ENCODE results near the gene DENND6A.
"Not testable (repeated sequence)": the region's sequence is repeated elsewhere in the genome, so short reads cannot be mapped to it uniquely, and the experiment has no call there.

The DENND6A gene

DNA sequence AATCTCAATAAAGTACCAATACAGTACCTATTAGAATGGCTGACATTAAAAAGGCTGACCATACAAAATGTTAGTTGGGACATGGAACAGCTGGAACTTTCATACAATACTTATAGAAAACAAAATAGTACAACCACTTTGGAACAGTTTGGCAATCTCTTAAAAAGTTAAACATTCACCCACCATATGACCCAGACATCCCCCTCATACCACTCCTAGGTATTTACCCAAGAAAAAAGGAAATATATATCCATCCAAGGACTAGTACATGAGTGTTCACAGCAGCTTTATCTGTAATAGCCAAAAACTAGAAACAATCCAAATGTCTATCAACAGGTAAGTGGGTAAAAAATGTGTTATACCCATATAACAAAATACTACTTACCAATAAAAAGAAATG is 70.5 kb downstream of the DENND6A start:
- Histone ChIP-seq H3K4me1 (ENCODE audit: control insufficient read depth, insufficient read depth, low read length) (no peaks in the 10 kb centered on the region), H3K4me3 (ENCODE audit: low read depth, low read length) (no peak overlapping the region), H3K9me3 (ENCODE audit: control insufficient read depth, insufficient read depth, low read length) (no peaks in the 10 kb centered on the region), H3K36me3 (ENCODE audit: control insufficient read depth, insufficient read depth, low read length) (no peaks in the 10 kb centered on the region), H3K9ac (ENCODE audit: low read depth, low read length) (no peak overlapping the region), H3K27me3 (ENCODE audit: control insufficient read depth, insufficient read depth, low read length) (no peaks in the 10 kb centered on the region)

DNA sequence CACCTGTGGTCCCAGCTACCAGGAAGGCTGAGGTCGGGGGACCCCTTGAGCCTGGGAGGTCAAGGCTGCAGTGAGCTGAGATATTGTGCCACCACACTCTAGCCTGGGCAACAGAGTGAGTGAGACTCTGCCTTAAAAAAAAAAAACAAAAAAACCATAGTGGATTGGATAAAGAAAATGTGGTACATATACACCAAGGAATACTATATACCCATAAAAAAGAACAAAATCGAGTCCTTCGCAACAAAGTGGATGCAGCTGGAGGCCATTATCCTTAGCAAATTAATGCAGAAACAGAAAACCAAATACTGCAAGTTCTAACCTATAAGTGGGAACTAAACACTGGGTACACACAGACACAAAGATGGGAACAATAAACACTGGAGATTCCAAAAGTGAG is 75.1 kb downstream of the DENND6A start:
- Histone ChIP-seq H3K27me3 (ENCODE audit: control insufficient read depth, insufficient read depth, low read length) (no peaks in the 10 kb centered on the region), H3K4me1 (ENCODE audit: control insufficient read depth, insufficient read depth, low read length) (no peaks in the 10 kb centered on the region), H3K4me3 (ENCODE audit: low read depth, low read length) (no peak overlapping the region), H3K9me3 (ENCODE audit: control insufficient read depth, insufficient read depth, low read length) (no peaks in the 10 kb centered on the region), H3K36me3 (ENCODE audit: control insufficient read depth, insufficient read depth, low read length) (no peaks in the 10 kb centered on the region), H3K9ac (ENCODE audit: low read depth, low read length) (no peak overlapping the region)

DNA sequence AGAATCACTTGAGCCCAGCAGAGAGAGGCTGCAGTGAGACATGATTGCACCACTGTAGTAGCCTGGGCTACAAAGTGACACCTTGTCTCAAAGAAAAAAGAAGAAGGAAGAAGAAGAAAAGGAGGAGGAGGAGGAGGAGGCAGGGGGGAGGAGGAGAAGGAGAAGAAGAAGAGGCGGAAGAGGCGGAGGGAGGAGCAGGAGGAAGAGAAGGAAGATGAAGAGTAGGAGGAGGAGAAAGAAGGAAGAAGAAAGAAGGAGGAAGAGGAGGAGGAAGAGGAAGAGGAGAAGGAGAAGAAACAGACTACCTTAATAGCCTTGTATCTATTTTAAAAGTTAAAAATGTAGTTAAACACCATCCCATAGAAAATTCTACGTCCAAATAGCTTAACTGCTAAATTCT is 76.6 kb downstream of the DENND6A start:
- H3K36me3 ChIP-seq (ENCODE audit: control insufficient read depth, insufficient read depth, low read length) = no peaks in the 10 kb centered on the region
- H3K27me3 ChIP-seq (ENCODE audit: control insufficient read depth, insufficient read depth, low read length) = no peaks in the 10 kb centered on the region
- H3K9me3 ChIP-seq (ENCODE audit: control insufficient read depth, insufficient read depth, low read length) = no peaks in the 10 kb centered on the region
- no peak overlapping the region for H3K4me3 ChIP-seq (ENCODE audit: low read depth, low read length)
- no peaks in the 10 kb centered on the region for H3K4me1 ChIP-seq (ENCODE audit: control insufficient read depth, insufficient read depth, low read length)
- H3K9ac ChIP-seq (ENCODE audit: low read depth, low read length) = no peak overlapping the region

GRCh38 chr3:57611870-57612269 is 81.0 kb downstream of the DENND6A start:
- not testable (repeated sequence) for H3K4me3 ChIP-seq (ENCODE audit: low read depth, low read length); H3K36me3 ChIP-seq (ENCODE audit: control insufficient read depth, insufficient read depth, low read length); H3K4me1 ChIP-seq (ENCODE audit: control insufficient read depth, insufficient read depth, low read length); H3K9me3 ChIP-seq (ENCODE audit: control insufficient read depth, insufficient read depth, low read length); H3K27me3 ChIP-seq (ENCODE audit: control insufficient read depth, insufficient read depth, low read length); H3K9ac ChIP-seq (ENCODE audit: low read depth, low read length)

DNA sequence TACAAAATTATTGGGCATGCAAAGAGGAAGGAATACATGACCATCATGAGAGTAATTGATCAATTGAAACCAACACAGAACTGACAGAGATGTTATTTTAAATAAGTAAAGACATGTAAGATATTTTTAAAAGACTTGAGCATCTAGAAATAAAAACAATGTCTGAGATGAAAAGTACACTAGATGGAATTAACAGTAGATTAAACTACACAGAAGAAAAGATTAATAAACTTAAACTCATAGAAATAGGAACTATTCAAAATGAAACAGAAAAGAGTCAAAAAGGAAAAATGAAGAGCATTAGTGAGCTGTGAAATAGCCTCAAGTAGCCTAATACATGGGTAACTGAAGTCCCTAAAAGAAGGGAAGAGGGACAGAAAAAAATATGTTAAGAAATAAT is 87.2 kb downstream of the DENND6A start:
- no peaks in the 10 kb centered on the region for H3K4me1 ChIP-seq (ENCODE audit: control insufficient read depth, insufficient read depth, low read length)

DNA sequence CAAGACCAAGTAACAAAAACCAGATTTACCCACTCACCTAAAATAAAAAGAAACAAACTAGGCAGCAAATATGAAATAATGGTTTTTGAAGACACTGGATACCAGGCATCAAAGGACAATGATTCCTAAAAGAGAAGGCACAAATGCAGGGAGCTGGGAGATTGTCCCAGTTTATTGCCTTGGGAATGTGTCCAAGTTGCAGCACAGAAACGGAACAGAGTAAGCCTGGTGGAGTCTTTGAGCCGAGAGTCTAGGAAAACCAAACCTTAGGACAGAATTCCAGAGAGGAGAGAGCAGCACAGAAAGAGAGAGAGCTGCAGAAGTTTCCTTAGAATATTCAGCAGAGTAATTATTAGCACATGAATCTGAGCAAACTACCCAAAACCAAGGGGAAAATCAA is 87.9 kb downstream of the DENND6A start:
- no peaks in the 10 kb centered on the region for H3K36me3 ChIP-seq (ENCODE audit: control insufficient read depth, insufficient read depth, low read length)
- H3K4me1 ChIP-seq (ENCODE audit: control insufficient read depth, insufficient read depth, low read length) = no peaks in the 10 kb centered on the region
- no peaks in the 10 kb centered on the region for H3K9me3 ChIP-seq (ENCODE audit: control insufficient read depth, insufficient read depth, low read length)
- H3K27me3 ChIP-seq (ENCODE audit: control insufficient read depth, insufficient read depth, low read length) = no peaks in the 10 kb centered on the region
- H3K9ac ChIP-seq (ENCODE audit: low read depth, low read length) = no peak overlapping the region
- H3K4me3 ChIP-seq (ENCODE audit: low read depth, low read length) = no peak overlapping the region

More for the DNA sequence above, 87.2 kb downstream of the DENND6A start:
- H3K36me3 ChIP-seq (ENCODE audit: control insufficient read depth, insufficient read depth, low read length) = no peaks in the 10 kb centered on the region
- no peaks in the 10 kb centered on the region for H3K27me3 ChIP-seq (ENCODE audit: control insufficient read depth, insufficient read depth, low read length)
- H3K4me3 ChIP-seq (ENCODE audit: low read depth, low read length) = no peak overlapping the region
- no peak overlapping the region for H3K9ac ChIP-seq (ENCODE audit: low read depth, low read length)
- H3K9me3 ChIP-seq (ENCODE audit: control insufficient read depth, insufficient read depth, low read length) = no peaks in the 10 kb centered on the region

GRCh38 chr3:57600195-57600594 is 92.7 kb downstream of the DENND6A start:
- Histone ChIP-seq H3K4me3 (ENCODE audit: low read depth, low read length) (no peak overlapping the region), H3K36me3 (ENCODE audit: control insufficient read depth, insufficient read depth, low read length) (no peaks in the 10 kb centered on the region), H3K4me1 (ENCODE audit: control insufficient read depth, insufficient read depth, low read length) (peaks cover 6% of the 10 kb centered on the region), H3K9me3 (ENCODE audit: control insufficient read depth, insufficient read depth, low read length) (no peaks in the 10 kb centered on the region), H3K27me3 (ENCODE audit: control insufficient read depth, insufficient read depth, low read length) (no peaks in the 10 kb centered on the region), H3K9ac (ENCODE audit: low read depth, low read length) (no peak overlapping the region)

- Histone ChIP-seq H3K4me1 (ENCODE audit: control insufficient read depth, insufficient read depth, low read length) (peaks cover 7% of the 10 kb centered on the region), H3K9me3 (ENCODE audit: control insufficient read depth, insufficient read depth, low read length) (no peaks in the 10 kb centered on the region), H3K9ac (ENCODE audit: low read depth, low read length) (peak overlapping the region; percentile 32), H3K4me3 (ENCODE audit: low read depth, low read length) (peak overlapping the region; percentile 95), H3K36me3 (ENCODE audit: control insufficient read depth, insufficient read depth, low read length) (no peaks in the 10 kb centered on the region), H3K27me3 (ENCODE audit: control insufficient read depth, insufficient read depth, low read length) (no peaks in the 10 kb centered on the region)
Measured at GRCh38 chr3:57598765-57599360, 94.0 kb downstream of the DENND6A start.

DNA sequence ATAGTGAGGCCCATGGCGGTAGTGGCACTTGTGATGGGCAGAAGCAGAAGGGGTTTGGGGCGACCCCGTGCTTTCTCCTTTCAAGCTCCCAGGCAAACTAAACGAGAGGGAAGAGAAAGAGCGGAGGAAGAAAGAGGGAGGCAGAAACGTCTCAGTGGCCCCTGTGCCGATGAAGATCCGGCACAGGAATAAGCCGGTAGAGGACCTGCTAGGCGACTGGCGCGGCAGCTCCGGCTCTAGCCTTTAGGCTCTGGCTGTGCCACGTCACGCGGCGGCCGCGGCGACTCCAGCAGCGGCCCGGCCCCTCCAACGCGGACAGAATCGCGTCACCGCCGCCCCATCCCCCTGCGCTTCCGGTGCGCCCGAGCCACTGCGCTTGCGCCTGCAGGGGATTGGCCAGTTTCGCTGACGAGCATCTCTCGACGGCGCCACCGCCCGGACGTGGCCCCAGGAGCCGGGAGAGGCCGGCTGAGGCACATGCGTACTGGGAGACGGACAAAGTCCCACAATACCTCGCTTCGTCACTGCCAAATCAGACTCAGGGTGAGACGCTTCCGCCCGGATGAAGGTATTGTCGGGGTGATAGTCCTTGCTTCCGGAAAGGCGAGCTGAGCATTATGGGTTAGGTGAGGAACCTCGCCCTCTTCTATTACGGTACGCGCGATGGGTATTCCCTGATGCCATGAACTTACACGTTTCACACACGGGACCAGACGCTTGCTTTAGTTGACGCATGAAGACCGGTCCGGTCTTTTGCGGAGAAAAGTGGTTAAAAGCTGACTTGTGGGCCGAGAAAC is 95.6 kb downstream of the DENND6A start, which contains the start of gene ARF4:
Gene ARF4 (minus strand): TSS at position 218 of the 797 bp plus-strand sequence. CDS start 204 bp downstream, at position 14.
- no peaks in the 10 kb centered on the region for H3K9me3 ChIP-seq (ENCODE audit: control insufficient read depth, insufficient read depth, low read length)
- H3K4me3 ChIP-seq (ENCODE audit: low read depth, low read length) = peak within 1 kb of the TSS; percentile 97
- no peaks in the 10 kb centered on the region for H3K27me3 ChIP-seq (ENCODE audit: control insufficient read depth, insufficient read depth, low read length)
- H3K4me1 ChIP-seq (ENCODE audit: control insufficient read depth, insufficient read depth, low read length) = peaks cover 7% of the 10 kb centered on the region
- no peaks in the 10 kb centered on the region for H3K36me3 ChIP-seq (ENCODE audit: control insufficient read depth, insufficient read depth, low read length)
- peak within 1 kb of the TSS; percentile 100 for H3K9ac ChIP-seq (ENCODE audit: low read depth, low read length)

DNA sequence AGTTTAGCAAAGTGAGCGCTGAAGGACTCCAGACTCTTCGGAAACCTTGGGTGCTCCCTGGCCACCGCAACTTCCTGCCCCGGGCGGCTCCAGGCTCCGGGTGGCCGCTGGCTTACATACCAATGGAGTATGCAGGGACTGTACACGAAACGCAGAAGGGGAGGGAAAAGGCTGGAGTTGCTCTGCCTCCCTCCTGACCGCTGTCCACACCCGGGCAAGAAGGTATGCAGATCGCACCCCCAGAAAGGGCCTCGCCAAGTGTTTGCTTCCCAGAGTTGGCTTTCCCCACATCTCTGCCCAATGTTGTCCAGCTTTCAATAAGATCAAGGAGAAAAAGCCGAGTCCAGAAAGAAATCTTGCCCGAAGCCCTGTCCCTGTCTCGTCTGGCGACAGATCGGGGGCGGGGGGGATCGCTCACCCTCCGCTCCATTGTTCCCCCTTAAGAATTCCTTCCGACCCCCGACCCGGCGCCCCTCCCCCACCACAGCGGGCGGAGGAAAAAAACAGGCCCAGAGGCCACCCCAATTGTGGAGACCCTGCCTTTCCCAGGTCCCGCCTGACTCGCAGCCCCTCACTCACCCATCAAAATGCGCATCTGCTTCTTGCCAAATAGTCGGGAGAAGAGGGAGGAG is 96.3 kb downstream of the DENND6A start:
- Histone ChIP-seq H3K4me3 (ENCODE audit: low read depth, low read length) (peak overlapping the region; percentile 97), H3K9ac (ENCODE audit: low read depth, low read length) (peak overlapping the region; percentile 100), H3K27me3 (ENCODE audit: control insufficient read depth, insufficient read depth, low read length) (no peaks in the 10 kb centered on the region), H3K4me1 (ENCODE audit: control insufficient read depth, insufficient read depth, low read length) (peaks cover 7% of the 10 kb centered on the region), H3K9me3 (ENCODE audit: control insufficient read depth, insufficient read depth, low read length) (no peaks in the 10 kb centered on the region), H3K36me3 (ENCODE audit: control insufficient read depth, insufficient read depth, low read length) (no peaks in the 10 kb centered on the region)

DNA sequence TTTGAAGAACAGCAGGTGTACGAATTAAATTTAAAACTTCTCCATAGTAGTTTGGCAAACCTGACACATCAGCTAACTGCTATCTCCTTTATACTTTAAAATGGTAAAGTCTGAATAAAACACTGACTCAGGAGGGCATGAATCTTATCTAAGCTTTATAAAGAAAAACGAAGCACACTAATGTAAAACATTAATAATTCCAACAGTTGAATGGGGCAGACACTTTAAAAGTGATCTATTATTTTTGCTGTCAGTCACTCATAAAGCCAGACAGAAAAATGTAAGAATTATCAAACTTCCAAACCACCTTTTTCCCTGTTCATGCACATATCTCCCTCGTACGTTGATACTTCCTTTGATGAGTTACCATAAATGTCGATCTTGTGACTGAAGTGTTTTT is 98.3 kb downstream of the DENND6A start:
- H3K4me1 ChIP-seq (ENCODE audit: control insufficient read depth, insufficient read depth, low read length) = peaks cover 7% of the 10 kb centered on the region
- no peaks in the 10 kb centered on the region for H3K36me3 ChIP-seq (ENCODE audit: control insufficient read depth, insufficient read depth, low read length)
- H3K4me3 ChIP-seq (ENCODE audit: low read depth, low read length) = peak overlapping the region; percentile 97
- H3K9ac ChIP-seq (ENCODE audit: low read depth, low read length) = no peak overlapping the region
- H3K27me3 ChIP-seq (ENCODE audit: control insufficient read depth, insufficient read depth, low read length) = no peaks in the 10 kb centered on the region
- no peaks in the 10 kb centered on the region for H3K9me3 ChIP-seq (ENCODE audit: control insufficient read depth, insufficient read depth, low read length)

- H3K4me1 ChIP-seq (ENCODE audit: control insufficient read depth, insufficient read depth, low read length) = peaks cover 7% of the 10 kb centered on the region
- H3K4me3 ChIP-seq (ENCODE audit: low read depth, low read length) = no peak overlapping the region
- H3K9me3 ChIP-seq (ENCODE audit: control insufficient read depth, insufficient read depth, low read length) = no peaks in the 10 kb centered on the region
- no peak overlapping the region for H3K9ac ChIP-seq (ENCODE audit: low read depth, low read length)
- no peaks in the 10 kb centered on the region for H3K27me3 ChIP-seq (ENCODE audit: control insufficient read depth, insufficient read depth, low read length)
- no peaks in the 10 kb centered on the region for H3K36me3 ChIP-seq (ENCODE audit: control insufficient read depth, insufficient read depth, low read length)
Measured at GRCh38 chr3:57594144-57594543, 98.7 kb downstream of the DENND6A start.

Data from iPS-15b (cell line).